Fibroblast of lung (primary cell): ENCODE measurements around the gene RAB8B. TPM values are rescaled to one million over a fixed set of nuclear protein-coding genes. Genes with fewer than 3 reads are reported as not detected.
A peak's percentile ranks its signal among the peaks of the same experiment; 100 is the strongest.

Experiments
- DNase-seq, 2 donors: peaks; one replicate each; pipeline versions ENCODE4 v3.0.0 to v3.0.0-alpha.2; 2010; ENCODE audit warnings: low read depth in 2 of 2
- H2AFZ ChIP-seq: 2 replicates; pipeline ENCODE4 v1.5.1; 2012; ENCODE audit warnings: low read length, control low read depth, inconsistent platforms
- H3K27ac ChIP-seq: 2 replicates; pipeline ENCODE4 v1.5.1; 2011; ENCODE audit warnings: low read length, control low read depth; ENCODE audit not compliant: insufficient read depth
- H3K27me3 ChIP-seq: 2 replicates; pipeline ENCODE4 v1.5.1; 2011; ENCODE audit warnings: mild to moderate bottlenecking, low read length; ENCODE audit not compliant: control insufficient read depth, insufficient read depth
- H3K36me3 ChIP-seq: 2 replicates; pipeline ENCODE4 v1.5.1; 2011; ENCODE audit warnings: low read length; ENCODE audit not compliant: control insufficient read depth, insufficient read depth
- H3K4me1 ChIP-seq: 2 replicates; pipeline ENCODE4 v1.5.1; 2011; ENCODE audit warnings: low read length; ENCODE audit not compliant: control insufficient read depth, insufficient read depth; ENCODE audit errors: extremely low read depth
- H3K4me2 ChIP-seq: 2 replicates; pipeline ENCODE4 v1.5.1; 2011; ENCODE audit warnings: low read length, control low read depth; ENCODE audit not compliant: insufficient read depth; ENCODE audit errors: extremely low read depth
- H3K4me3 ChIP-seq, 4 experiments: fragments of 200-600 bp in 1 of 4; sonication (generic) in 1 of 4; replicated peaks in 1 of 4; 2 replicates each; pipeline ENCODE4 v1.5.1; 2011 to 2016; ENCODE audit warnings: low read length in 4 of 4, low read depth in 3 of 4, mild to moderate bottlenecking in 3 of 4, control low read depth in 2 of 4, inconsistent platforms in 1 of 4, mixed read lengths in 1 of 4; ENCODE audit not compliant: insufficient read depth in 1 of 4; ENCODE audit errors: control extremely low read depth in 1 of 4
- H3K79me2 ChIP-seq: 2 replicates; pipeline ENCODE4 v1.5.1; 2012; ENCODE audit warnings: mild to moderate bottlenecking, low read length, inconsistent platforms; ENCODE audit not compliant: control insufficient read depth, insufficient read depth
- H3K9ac ChIP-seq: 2 replicates; pipeline ENCODE4 v1.5.1; 2011; ENCODE audit warnings: mild to moderate bottlenecking, low read length, control low read depth; ENCODE audit not compliant: insufficient read depth
- H3K9me3 ChIP-seq: 2 replicates; pipeline ENCODE4 v1.5.1; 2012; ENCODE audit warnings: low read depth, low read length; ENCODE audit not compliant: control insufficient read depth, insufficient read depth
- H4K20me1 ChIP-seq: 2 replicates; pipeline ENCODE4 v1.5.1; 2011; ENCODE audit warnings: low read length; ENCODE audit not compliant: control insufficient read depth, insufficient read depth; ENCODE audit errors: extremely low read depth
- EZH2 ChIP-seq: IDR thresholded peaks from 2 replicates; pipeline ENCODE4 v1.5.1; 2012; ENCODE audit warnings: low read length, control low read depth, mild to moderate bottlenecking; ENCODE audit errors: missing control alignments
- polyA plus RNA-seq, 2 donors: library from polyadenylated mRNA; depleted of rRNA in 1 of 2; stranded (reverse) in 1 of 2; unstranded in 1 of 2; fragments of >200 nt; gene quantifications; 2 replicates each; pipeline ENCODE4 v1.2.1, GENCODE V29; 2011 to 2012; ENCODE audit warnings: missing spikeins in 1 of 2
- total RNA-seq: library from RNA; depleted of rRNA; stranded (reverse); fragments of >200 nt; gene quantifications from 2 replicates; pipeline ENCODE4 v1.2.1, GENCODE V29; 2014
- TF ChIP-seq, protein P1 (sequence below), 2 donors: IDR thresholded peaks in 1 of 2; conservative IDR thresholded peaks in 1 of 2; 1 replicate in 1 of 2; 2 replicates in 1 of 2; pipeline ENCODE4 v1.5.1; 2011 to 2012; ENCODE audit warnings: low read length in 2 of 2, control low read depth in 1 of 2, inconsistent platforms in 1 of 2, low read depth in 1 of 2, mild to moderate bottlenecking in 1 of 2

The RAB8B gene
- total and polyA plus RNA-seq, 2 donors (not counting 1 experiment from before 2014, with no cell fraction given) = 107 to 111 TPM

DNA sequence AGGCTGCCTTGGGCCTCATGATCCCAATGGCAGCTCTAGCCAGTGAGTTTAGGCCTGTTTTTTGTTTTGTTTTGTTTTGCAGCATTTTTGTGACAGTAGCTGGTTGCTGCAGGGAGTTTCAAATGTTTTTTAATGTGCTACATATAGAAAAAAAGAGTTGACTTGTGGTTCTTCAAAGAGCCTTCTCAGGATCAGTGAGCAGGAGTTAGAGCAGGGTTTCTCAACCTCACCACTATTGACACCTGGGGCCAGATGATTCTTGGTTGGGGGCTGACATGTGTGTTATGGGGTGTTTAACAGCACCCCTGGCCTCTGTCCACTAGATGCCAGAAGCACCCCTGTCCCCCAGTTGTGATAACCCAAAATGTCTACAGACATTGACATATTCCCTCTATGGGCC, 105.9 kb downstream of the RAB8B start:
- Histone ChIP-seq H3K4me1 (peaks cover 4% of the 10 kb centered on the region), H2AFZ (no peak overlapping the region), H3K36me3 (peaks cover 3% of the 10 kb centered on the region), H3K27ac (no peak overlapping the region), H3K79me2 (no peaks in the 10 kb centered on the region), H3K4me2 (no peak overlapping the region), H3K9me3 (no peaks in the 10 kb centered on the region), H3K4me3 (no peak overlapping the region), H3K27me3 (no peaks in the 10 kb centered on the region), H3K9ac (no peak overlapping the region), H4K20me1 (no peaks in the 10 kb centered on the region)
- no peak for TF ChIP-seq EZH2
- TF ChIP-seq, protein P1, sequence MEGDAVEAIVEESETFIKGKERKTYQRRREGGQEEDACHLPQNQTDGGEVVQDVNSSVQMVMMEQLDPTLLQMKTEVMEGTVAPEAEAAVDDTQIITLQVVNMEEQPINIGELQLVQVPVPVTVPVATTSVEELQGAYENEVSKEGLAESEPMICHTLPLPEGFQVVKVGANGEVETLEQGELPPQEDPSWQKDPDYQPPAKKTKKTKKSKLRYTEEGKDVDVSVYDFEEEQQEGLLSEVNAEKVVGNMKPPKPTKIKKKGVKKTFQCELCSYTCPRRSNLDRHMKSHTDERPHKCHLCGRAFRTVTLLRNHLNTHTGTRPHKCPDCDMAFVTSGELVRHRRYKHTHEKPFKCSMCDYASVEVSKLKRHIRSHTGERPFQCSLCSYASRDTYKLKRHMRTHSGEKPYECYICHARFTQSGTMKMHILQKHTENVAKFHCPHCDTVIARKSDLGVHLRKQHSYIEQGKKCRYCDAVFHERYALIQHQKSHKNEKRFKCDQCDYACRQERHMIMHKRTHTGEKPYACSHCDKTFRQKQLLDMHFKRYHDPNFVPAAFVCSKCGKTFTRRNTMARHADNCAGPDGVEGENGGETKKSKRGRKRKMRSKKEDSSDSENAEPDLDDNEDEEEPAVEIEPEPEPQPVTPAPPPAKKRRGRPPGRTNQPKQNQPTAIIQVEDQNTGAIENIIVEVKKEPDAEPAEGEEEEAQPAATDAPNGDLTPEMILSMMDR (conservative IDR thresholded peaks at IDR 0.05 in 1 of 2, IDR thresholded peaks at IDR 0.05 in 1 of 2; ENCODE audit: low read depth in 1 of 2, low read length in 2 of 2) = no peak
- no peak for DNase-seq

DNA sequence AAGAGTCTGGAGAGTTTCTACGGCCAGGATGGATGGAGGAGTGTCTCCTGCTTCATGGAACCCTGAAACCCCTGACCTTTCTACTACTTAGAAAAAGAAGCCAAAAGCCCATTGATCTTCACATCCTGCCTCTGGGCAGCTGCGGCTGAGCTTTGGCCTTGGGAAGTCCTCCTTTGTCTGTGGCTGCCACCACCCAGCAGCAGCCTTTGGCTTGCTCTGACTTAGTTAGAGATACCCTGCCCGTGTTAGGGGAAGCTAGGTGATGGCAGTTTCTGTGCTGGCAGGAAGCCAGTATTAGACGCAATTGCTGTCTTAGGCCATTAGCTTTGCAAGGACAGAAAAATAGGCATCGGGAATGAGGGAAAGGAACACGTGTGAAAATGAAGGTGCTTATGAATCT, 106.8 kb downstream of the RAB8B start:
- no peak overlapping the region for H3K4me2 ChIP-seq
- H3K27ac ChIP-seq = no peak overlapping the region
- no peak overlapping the region for H3K4me3 ChIP-seq
- no peak overlapping the region for H2AFZ ChIP-seq
- TF ChIP-seq, protein P1 (conservative IDR thresholded peaks at IDR 0.05 in 1 of 2, IDR thresholded peaks at IDR 0.05 in 1 of 2; ENCODE audit: low read depth in 1 of 2, low read length in 2 of 2) = no peak
- TF ChIP-seq EZH2 = no peak
- H3K9ac ChIP-seq = no peak overlapping the region
- H3K27me3 ChIP-seq = no peaks in the 10 kb centered on the region
- H4K20me1 ChIP-seq = no peaks in the 10 kb centered on the region
- no peaks in the 10 kb centered on the region for H3K9me3 ChIP-seq
- DNase-seq = peak in 1 of 2 donors; percentile 4
- H3K36me3 ChIP-seq = peaks cover 3% of the 10 kb centered on the region
- peaks cover 4% of the 10 kb centered on the region for H3K4me1 ChIP-seq
- H3K79me2 ChIP-seq = no peaks in the 10 kb centered on the region

GRCh38 chr15:63299943-63300575, 110.7 kb downstream of the RAB8B start:
- no peak overlapping the region for H2AFZ ChIP-seq
- no peak overlapping the region for H3K4me2 ChIP-seq
- H3K79me2 ChIP-seq = no peaks in the 10 kb centered on the region
- H3K9ac ChIP-seq = no peak overlapping the region
- no peak for DNase-seq
- peaks cover 6% of the 10 kb centered on the region for H3K36me3 ChIP-seq
- H3K9me3 ChIP-seq = no peaks in the 10 kb centered on the region
- H3K27me3 ChIP-seq = no peaks in the 10 kb centered on the region
- H3K27ac ChIP-seq = no peak overlapping the region
- H3K4me3 ChIP-seq = no peak overlapping the region
- TF ChIP-seq EZH2 = no peak
- TF ChIP-seq, protein P1 (conservative IDR thresholded peaks at IDR 0.05 in 1 of 2, IDR thresholded peaks at IDR 0.05 in 1 of 2; ENCODE audit: low read depth in 1 of 2, low read length in 2 of 2) = no peak
- no peaks in the 10 kb centered on the region for H3K4me1 ChIP-seq
- H4K20me1 ChIP-seq = no peaks in the 10 kb centered on the region
